Measurements from ENCODE around the gene FHOD3. TPM values are rescaled to one million over a fixed set of nuclear protein-coding genes. Genes with fewer than 3 reads are reported as not detected.

Gene FHOD3
- total and polyA plus RNA-seq, 2 of the 4 experiments (the other 2 are of a cell fraction), result 14.6 to 16.0 TPM

DNA sequence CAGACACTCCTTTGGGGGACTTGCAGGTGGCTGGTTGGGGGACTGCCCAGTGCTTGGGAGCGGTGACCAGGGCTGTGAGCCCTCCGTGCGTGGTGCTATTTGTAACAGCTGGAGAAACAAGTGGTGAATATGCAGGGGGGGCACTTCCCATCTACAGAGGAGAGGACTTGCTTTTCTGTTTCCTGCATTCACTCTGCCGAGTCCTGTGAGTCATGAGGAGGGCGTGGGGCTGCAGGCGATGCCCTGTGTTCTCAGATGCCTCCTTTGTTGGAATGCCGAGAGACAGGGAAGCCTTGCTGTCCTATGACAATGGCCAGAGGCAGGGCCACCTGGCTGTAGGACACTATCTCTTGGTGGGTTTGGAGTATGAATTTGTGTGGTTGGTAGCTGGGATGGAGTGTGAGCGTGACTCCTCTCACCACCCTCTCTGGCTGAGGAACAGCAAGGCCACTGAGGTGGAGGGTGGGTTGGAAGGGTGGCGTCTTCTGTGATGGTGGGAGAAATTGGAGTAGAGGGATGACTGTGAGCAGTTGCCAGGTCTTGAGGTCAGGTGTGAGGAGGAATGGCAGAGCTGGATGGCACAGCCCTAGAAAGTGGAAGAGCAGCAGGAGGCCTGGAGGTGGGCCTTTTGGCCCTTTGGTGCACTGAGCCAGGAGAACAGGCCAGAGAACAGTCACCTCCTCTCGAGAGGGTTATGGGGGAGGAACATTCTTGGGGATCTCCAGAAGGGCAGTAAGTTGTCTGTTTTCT lies 24.3 kb downstream of the FHOD3 start (continued):
- TF ChIP-seq CHD1 (IDR thresholded peaks at IDR 0.05; ENCODE audit: low read depth, low read length), result no peak

DNA sequence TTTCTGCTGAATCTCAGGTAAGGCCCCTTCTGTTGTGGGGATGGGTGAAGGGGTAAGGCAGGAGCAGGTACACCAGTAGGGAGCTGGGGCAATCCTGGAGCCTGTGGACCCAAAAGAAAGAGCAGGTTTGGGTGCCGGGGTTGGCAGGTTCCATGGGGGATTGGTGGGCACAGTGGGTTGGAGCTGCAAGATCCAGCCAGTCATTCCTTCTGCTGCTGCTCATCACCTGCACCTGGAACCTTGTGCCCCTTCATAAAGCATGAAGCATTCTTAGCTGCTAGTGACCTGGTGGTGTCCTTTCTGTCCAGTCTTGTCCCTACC lies 24.9 kb downstream of the FHOD3 start:
- no peak overlapping the region for H2BK120ac ChIP-seq (ENCODE audit: low read depth, low read length)
- ChIA-PET POLR2A (ENCODE audit: unreplicated experiment) (no interaction called here), CTCF (no interaction called here)
- H3K27me3 ChIP-seq (ENCODE audit: control insufficient read depth, insufficient read depth, low read length), result no peaks in the 10 kb centered on the region
- no peak for ATAC-seq (ENCODE audit: low read depth)
- H3K23ac ChIP-seq (ENCODE audit: low read depth, low read length), result no peak overlapping the region
- H3K4ac ChIP-seq (ENCODE audit: low read depth, low read length), result no peak overlapping the region
- H3K9me1 ChIP-seq (ENCODE audit: insufficient read depth, low read length), result peaks cover 8% of the 10 kb centered on the region
- no peak overlapping the region for H4K8ac ChIP-seq (ENCODE audit: low read depth in 2 of 2, low read length in 2 of 2)
- no peak overlapping the region for H3K56ac ChIP-seq (ENCODE audit: extremely low read depth, insufficient read depth, low read length)
- H3K18ac ChIP-seq (ENCODE audit: low read depth, low read length), result no peak overlapping the region
- no peak overlapping the region for H3K9ac ChIP-seq (ENCODE audit: low read depth, low read length)
- H4K20me1 ChIP-seq (ENCODE audit: insufficient read depth, low read length), result no peaks in the 10 kb centered on the region
- no peak overlapping the region for H2AK9ac ChIP-seq (replicated peaks; ENCODE audit: low read depth, low read length, poor library complexity)
- dilution Hi-C loops (cut with HindIII; ENCODE audit: low sequenced_read_pairs, unreplicated experiment) (no loop called here), intact Hi-C loops (cut with micrococcal nuclease) (no loop called here), in situ Hi-C loops (cut with MboI; ENCODE audit: low sequenced_read_pairs) (no loop called here)
- no CpG with 5 or more reads among the region's 1 CpG for WGBS, 2 experiments (ENCODE audit: extremely low coverage in 2 of 2, insufficient read length in 1 of 2)
- no peak overlapping the region; the same call in 1 of the 2 replicates for H2AK5ac ChIP-seq (ENCODE audit: low read depth, low read length)
- no peak overlapping the region for H4K91ac ChIP-seq (ENCODE audit: insufficient read depth, low read depth, low read length)
- no peak overlapping the region for H2AFZ ChIP-seq (replicated peaks; ENCODE audit: low read length, poor library complexity)
- no peak overlapping the region for H3K4me2 ChIP-seq (ENCODE audit: low read depth, low read length)
- TF ChIP-seq, protein P1, sequence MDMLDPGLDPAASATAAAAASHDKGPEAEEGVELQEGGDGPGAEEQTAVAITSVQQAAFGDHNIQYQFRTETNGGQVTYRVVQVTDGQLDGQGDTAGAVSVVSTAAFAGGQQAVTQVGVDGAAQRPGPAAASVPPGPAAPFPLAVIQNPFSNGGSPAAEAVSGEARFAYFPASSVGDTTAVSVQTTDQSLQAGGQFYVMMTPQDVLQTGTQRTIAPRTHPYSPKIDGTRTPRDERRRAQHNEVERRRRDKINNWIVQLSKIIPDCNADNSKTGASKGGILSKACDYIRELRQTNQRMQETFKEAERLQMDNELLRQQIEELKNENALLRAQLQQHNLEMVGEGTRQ (IDR thresholded peaks at IDR 0.05; ENCODE audit: low read depth, low read length), result no peak
- no peak for TF ChIP-seq NFE2L2 (IDR thresholded peaks at IDR 0.05; ENCODE audit: low read depth, low read length)
- no peak for TF ChIP-seq CHD1 (IDR thresholded peaks at IDR 0.05; ENCODE audit: low read depth, low read length)
- TF ChIP-seq, protein P2, sequence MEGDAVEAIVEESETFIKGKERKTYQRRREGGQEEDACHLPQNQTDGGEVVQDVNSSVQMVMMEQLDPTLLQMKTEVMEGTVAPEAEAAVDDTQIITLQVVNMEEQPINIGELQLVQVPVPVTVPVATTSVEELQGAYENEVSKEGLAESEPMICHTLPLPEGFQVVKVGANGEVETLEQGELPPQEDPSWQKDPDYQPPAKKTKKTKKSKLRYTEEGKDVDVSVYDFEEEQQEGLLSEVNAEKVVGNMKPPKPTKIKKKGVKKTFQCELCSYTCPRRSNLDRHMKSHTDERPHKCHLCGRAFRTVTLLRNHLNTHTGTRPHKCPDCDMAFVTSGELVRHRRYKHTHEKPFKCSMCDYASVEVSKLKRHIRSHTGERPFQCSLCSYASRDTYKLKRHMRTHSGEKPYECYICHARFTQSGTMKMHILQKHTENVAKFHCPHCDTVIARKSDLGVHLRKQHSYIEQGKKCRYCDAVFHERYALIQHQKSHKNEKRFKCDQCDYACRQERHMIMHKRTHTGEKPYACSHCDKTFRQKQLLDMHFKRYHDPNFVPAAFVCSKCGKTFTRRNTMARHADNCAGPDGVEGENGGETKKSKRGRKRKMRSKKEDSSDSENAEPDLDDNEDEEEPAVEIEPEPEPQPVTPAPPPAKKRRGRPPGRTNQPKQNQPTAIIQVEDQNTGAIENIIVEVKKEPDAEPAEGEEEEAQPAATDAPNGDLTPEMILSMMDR (conservative IDR thresholded peaks at IDR 0.05; ENCODE audit: low read depth, low read length), result no peak
- TF ChIP-seq POLR2A (IDR thresholded peaks at IDR 0.05; ENCODE audit: low read depth, low read length), result no peak
- no peak for TF ChIP-seq MAZ (IDR thresholded peaks at IDR 0.05; ENCODE audit: borderline replicate concordance, low read depth, low read length)
- no peak for TF ChIP-seq SMC3 (IDR thresholded peaks at IDR 0.05; ENCODE audit: low read depth, low read length)
- TF ChIP-seq BHLHE40 (IDR thresholded peaks at IDR 0.05; ENCODE audit: low read depth, low read length), result no peak
- no peak for TF ChIP-seq RCOR1 (IDR thresholded peaks at IDR 0.05; ENCODE audit: insufficient replicate concordance, low read length)
- TF ChIP-seq MAFK (IDR thresholded peaks at IDR 0.05; ENCODE audit: low read depth, low read length), result no peak
- TF ChIP-seq CEBPB (IDR thresholded peaks at IDR 0.05; ENCODE audit: low read depth, low read length), result no peak
- no peak for TF ChIP-seq MXI1 (IDR thresholded peaks at IDR 0.05; ENCODE audit: borderline replicate concordance, low read depth, low read length)
- TF ChIP-seq RFX5 (IDR thresholded peaks at IDR 0.05; ENCODE audit: low read depth, low read length), result no peak
- H2BK5ac ChIP-seq (ENCODE audit: low read depth, low read length, poor library complexity, severe bottlenecking), result no peak overlapping the region
- no peak overlapping the region for H3K4me3 ChIP-seq (ENCODE audit: insufficient read depth, low read depth, low read length)
- H3K14ac ChIP-seq (replicated peaks; ENCODE audit: low read depth, low read length), result no peak overlapping the region
- H2BK15ac ChIP-seq (ENCODE audit: low read depth, low read length), result no peak overlapping the region
- peaks cover 9 to 19% of the 10 kb centered on the region in 2 experiments; a peak in 2 of 4 replicates for H3K79me1 ChIP-seq (ENCODE audit: low read depth in 1 of 2, low read length in 2 of 2)
- H3K36me3 ChIP-seq (ENCODE audit: control insufficient read depth, insufficient read depth, low read length), result no peaks in the 10 kb centered on the region
- BruUV-seq (replicated peaks), result no TSS peak
- no peak for DNase-seq
- H3K9me3 ChIP-seq (ENCODE audit: control insufficient read depth, insufficient read depth, low read length), result no peaks in the 10 kb centered on the region
- H3K27ac ChIP-seq (ENCODE audit: insufficient read depth, low read length), result no peak overlapping the region
- H2BK20ac ChIP-seq (ENCODE audit: low read depth, low read length), result no peak overlapping the region
- no peaks in the 10 kb centered on the region; the same call in 1 of the 2 replicates for H3K4me1 ChIP-seq (ENCODE audit: control insufficient read depth, insufficient read depth, low read length)
- H4K5ac ChIP-seq (ENCODE audit: low read depth, low read length), result no peak overlapping the region

Measured in IMR-90 (cell line).